Bronchial epithelial cell (primary cell): ENCODE measurements around the gene LDLR. TPM values are rescaled to one million over a fixed set of nuclear protein-coding genes. Genes with fewer than 3 reads are reported as not detected.
"Not testable (repeated sequence)": the region's sequence is repeated elsewhere in the genome, so short reads cannot be mapped to it uniquely, and the experiment has no call there.

Source experiments
- DNase-seq: peaks from one replicate; pipeline ENCODE4 v3.0.0-alpha.2; 2010; ENCODE audit warnings: low read depth
- FAIRE-seq: peaks from 2 replicates; lab custom pipeline; 2011; peaks lifted over from hg19 to GRCh38; lab: Jason Lieb, UNC
- H3K27me3 ChIP-seq: 2 replicates; pipeline ENCODE4 v1.5.1; 2011; ENCODE audit warnings: low read length; ENCODE audit not compliant: control insufficient read depth, insufficient read depth
- H3K36me3 ChIP-seq: 2 replicates; pipeline ENCODE4 v1.5.1; 2011; ENCODE audit warnings: low read length; ENCODE audit not compliant: control insufficient read depth, insufficient read depth
- H3K4me3 ChIP-seq: 2 replicates; pipeline ENCODE4 v1.5.1; 2011; ENCODE audit warnings: mild to moderate bottlenecking, low read depth, low read length, control low read depth
- total RNA-seq: library from RNA; depleted of rRNA; stranded (reverse); fragments of >200 nt; gene quantifications from 2 replicates; pipeline ENCODE4 v1.2.1, GENCODE V29; 2014
- TF ChIP-seq, protein P1 (sequence below): IDR thresholded peaks from 2 replicates; pipeline ENCODE4 v1.5.1; 2011; ENCODE audit warnings: mild to moderate bottlenecking, moderate library complexity, low read length, control low read depth, inconsistent platforms; ENCODE audit not compliant: insufficient read depth, severe bottlenecking

The LDLR gene
- total RNA-seq, 1 donor from 2014 or later = 109 TPM

DNA sequence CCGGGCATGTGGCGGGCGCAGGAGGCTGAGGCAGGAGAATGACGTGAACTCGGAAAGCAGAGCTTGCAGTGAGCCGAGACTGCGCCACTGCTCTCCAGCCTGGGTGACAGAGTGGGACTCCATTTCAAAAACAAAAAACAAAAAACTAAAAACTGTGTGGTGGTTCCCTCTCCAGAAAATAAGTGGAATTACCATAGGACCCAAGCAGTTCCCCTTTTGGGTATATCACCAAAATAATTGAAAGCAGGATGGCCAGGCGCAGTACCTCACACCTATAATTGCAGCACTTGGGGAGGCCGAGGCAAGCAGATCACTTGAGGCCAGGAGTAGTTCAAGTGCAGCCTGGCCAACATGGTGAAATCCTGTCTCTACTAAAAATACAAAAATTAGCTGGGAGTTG lies 15.7 kb upstream of the LDLR start:
- Histone ChIP-seq H3K27me3 (no peaks in the 10 kb centered on the region), H3K4me3 (no peak overlapping the region), H3K36me3 (no peaks in the 10 kb centered on the region)
- no peak for DNase-seq
- FAIRE-seq = no peak
- TF ChIP-seq, protein P1, sequence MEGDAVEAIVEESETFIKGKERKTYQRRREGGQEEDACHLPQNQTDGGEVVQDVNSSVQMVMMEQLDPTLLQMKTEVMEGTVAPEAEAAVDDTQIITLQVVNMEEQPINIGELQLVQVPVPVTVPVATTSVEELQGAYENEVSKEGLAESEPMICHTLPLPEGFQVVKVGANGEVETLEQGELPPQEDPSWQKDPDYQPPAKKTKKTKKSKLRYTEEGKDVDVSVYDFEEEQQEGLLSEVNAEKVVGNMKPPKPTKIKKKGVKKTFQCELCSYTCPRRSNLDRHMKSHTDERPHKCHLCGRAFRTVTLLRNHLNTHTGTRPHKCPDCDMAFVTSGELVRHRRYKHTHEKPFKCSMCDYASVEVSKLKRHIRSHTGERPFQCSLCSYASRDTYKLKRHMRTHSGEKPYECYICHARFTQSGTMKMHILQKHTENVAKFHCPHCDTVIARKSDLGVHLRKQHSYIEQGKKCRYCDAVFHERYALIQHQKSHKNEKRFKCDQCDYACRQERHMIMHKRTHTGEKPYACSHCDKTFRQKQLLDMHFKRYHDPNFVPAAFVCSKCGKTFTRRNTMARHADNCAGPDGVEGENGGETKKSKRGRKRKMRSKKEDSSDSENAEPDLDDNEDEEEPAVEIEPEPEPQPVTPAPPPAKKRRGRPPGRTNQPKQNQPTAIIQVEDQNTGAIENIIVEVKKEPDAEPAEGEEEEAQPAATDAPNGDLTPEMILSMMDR = no peak

DNA sequence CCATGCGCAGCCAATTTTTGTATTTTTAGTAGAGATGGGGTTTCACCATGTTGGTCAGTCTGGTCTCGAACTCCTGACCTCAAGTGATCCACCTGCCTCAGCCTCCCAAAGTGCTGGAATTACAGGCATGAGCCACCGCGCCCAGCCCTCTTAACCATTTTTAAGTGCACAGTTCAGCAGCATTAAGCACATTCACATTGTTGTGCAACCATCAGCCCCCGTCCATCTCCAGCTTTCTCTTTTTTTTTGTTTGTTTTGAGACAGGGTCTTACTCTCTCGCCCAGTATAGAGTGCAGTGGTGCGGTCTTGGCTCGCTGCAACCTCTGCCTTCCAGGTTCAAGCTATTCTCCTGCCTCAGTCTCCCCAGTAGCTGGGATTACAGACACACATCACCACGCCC lies 12.5 kb upstream of the LDLR start:
- DNase-seq, H3K4me3 ChIP-seq, H3K36me3 ChIP-seq, FAIRE-seq, H3K27me3 ChIP-seq: not testable (repeated sequence)

DNA sequence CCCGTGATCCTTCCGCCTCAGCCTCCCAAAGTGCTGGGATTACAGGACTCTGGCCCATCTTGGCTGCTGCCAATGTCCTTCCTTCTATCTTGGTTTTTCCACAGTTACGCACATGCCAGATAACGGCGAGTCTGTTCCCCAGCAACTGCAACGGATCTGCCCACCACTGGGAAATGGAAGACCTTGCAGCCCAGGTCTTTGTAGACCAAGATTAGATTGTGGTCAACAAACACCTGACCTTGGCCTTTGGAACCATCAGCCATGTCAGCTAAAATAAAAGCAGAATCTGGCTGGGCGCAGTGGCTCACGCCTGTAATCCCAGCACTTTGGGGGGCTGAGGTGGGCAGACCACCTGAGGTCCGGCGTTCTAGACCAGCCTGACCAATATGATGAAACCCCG lies 10.4 kb upstream of the LDLR start:
- Histone ChIP-seq H3K27me3 (no peaks in the 10 kb centered on the region), H3K4me3 (no peak overlapping the region), H3K36me3 (no peaks in the 10 kb centered on the region)
- no peak for FAIRE-seq
- no peak for DNase-seq
- TF ChIP-seq, protein P1 = no peak

DNA sequence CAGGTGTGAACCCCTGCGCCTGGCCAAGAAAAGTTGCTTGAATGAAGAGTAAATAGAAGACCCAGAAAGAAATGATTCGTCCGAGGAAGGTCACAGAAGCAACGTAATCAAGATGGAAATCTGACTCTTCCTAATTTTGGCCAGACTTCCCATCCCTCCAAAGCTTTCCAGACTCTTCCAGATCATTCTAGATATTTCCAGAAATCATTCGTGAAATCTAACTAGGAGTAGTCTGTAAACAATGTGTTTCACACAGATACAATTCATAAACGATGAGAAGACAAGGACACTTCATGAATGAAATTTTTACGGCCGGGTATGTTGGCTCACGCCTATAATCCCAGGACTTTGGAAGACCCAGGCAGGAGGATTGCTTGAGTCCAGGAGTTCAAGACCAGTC lies 9.3 kb upstream of the LDLR start:
- Histone ChIP-seq H3K27me3 (no peaks in the 10 kb centered on the region), H3K4me3 (no peak overlapping the region), H3K36me3 (no peaks in the 10 kb centered on the region)
- FAIRE-seq (no peak), DNase-seq (no peak)
- TF ChIP-seq, protein P1 = no peak

DNA sequence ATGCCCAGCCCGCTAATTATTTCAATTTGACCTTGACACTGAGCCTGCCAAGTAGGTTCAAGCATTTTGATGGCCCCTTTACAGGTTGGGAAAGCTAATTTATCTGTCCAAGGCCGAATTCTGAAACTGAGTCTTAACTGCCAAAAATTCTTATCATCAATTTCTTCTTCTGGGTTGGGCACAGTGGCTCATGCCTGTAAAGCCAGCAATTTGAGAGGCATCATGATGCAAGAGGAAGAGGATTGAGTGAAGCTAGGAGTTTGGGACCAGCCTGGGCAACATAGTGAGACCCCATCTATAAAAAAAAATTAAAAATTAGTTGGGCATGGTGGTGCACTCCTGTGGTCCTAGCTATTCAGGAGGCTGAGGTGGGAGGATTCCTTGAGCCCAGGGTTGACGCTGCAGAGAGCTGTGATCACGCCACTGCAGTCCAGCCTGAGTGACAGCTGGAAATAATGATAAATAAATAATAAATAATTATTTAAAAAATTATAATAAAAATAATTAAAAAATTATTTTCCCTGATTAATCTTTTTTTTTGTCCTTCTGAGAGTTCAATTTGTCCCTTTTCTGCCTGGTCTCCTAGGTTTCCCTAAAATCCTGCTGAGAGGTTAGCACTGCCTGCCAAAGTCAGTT lies 1.3 kb upstream of the LDLR start:
- Histone ChIP-seq H3K27me3 (no peaks in the 10 kb centered on the region), H3K4me3 (no peak overlapping the region), H3K36me3 (peaks cover 4% of the 10 kb centered on the region)
- FAIRE-seq (no peak), DNase-seq (no peak)
- TF ChIP-seq, protein P1 = no peak

DNA sequence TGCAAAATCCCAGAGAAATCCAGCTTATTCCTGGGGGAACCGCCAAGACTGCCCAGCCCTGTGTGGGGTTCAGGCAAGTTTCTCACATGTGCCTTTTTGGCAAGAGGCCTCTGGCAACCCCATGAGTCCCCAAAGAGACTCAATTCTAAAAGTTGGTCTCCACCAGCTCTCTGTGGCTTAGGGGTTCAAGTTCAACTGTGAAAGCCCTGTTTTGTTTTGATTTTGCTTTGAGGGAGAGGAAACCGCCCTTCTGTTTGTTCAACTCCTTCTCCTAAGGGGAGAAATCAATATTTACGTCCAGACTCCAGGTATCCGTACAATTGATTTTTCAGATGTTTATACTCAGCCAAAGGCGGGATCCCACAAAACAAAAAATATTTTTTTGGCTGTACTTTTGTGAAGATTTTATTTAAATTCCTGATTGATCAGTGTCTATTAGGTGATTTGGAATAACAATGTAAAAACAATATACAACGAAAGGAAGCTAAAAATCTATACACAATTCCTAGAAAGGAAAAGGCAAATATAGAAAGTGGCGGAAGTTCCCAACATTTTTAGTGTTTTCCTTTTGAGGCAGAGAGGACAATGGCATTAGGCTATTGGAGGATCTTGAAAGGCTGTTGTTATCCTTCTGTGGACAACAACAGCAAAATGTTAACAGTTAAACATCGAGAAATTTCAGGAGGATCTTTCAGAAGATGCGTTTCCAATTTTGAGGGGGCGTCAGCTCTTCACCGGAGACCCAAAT lies 583 bp upstream of the LDLR start:
- H3K4me3 ChIP-seq = peak overlapping the region; percentile 97
- TF ChIP-seq, protein P1 = no peak
- H3K36me3 ChIP-seq = peaks cover 10% of the 10 kb centered on the region
- H3K27me3 ChIP-seq = no peaks in the 10 kb centered on the region
- FAIRE-seq (no peak), DNase-seq (no peak)

DNA sequence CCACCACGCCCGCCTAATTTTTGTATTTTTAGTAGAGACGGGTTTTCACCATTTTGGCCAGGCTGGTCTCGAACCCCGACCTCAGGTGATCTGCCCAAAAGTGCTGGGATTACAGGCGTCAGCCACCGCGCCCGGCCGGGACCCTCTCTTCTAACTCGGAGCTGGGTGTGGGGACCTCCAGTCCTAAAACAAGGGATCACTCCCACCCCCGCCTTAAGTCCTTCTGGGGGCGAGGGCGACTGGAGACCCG lies 676 bp downstream of the LDLR start:
- not testable (repeated sequence) for DNase-seq, FAIRE-seq, H3K27me3 ChIP-seq
- Histone ChIP-seq H3K36me3 (peaks cover 12% of the 10 kb centered on the region), H3K4me3 (peak overlapping the region; percentile 97)
